ENCODE measurements around the gene PTRHD1.

PTRHD1 gene

DNA sequence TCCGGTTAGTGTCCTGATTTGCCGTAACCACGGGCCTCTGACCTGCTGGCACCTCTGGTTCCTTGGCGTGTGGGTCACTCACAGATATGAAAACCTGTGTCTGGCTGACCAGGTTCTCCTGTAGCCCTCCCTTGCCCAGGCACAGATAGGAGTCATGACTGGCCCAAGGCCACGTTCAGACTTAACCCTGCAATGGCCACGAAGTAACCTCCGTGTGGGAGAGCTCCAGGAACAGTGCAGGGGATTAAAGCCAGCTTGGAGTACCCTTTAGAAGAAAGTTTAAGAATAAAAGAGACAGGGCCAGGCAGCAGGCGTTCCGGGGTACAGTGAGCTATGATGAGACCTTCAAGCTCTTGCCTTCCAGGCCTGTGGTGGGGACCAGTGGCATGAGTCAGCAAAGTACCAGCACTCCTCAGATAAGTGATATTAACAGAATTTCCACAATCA is 25.6 kb upstream of the PTRHD1 start:
- TF ChIP-seq, protein P1, sequence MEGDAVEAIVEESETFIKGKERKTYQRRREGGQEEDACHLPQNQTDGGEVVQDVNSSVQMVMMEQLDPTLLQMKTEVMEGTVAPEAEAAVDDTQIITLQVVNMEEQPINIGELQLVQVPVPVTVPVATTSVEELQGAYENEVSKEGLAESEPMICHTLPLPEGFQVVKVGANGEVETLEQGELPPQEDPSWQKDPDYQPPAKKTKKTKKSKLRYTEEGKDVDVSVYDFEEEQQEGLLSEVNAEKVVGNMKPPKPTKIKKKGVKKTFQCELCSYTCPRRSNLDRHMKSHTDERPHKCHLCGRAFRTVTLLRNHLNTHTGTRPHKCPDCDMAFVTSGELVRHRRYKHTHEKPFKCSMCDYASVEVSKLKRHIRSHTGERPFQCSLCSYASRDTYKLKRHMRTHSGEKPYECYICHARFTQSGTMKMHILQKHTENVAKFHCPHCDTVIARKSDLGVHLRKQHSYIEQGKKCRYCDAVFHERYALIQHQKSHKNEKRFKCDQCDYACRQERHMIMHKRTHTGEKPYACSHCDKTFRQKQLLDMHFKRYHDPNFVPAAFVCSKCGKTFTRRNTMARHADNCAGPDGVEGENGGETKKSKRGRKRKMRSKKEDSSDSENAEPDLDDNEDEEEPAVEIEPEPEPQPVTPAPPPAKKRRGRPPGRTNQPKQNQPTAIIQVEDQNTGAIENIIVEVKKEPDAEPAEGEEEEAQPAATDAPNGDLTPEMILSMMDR (IDR thresholded peaks at IDR 0.05; ENCODE audit: control insufficient read depth, extremely low read depth, insufficient read depth): no peak
- DNase-seq (ENCODE audit: low read depth): no peak
- H3K4me3 ChIP-seq (ENCODE audit: low read depth, low read length): no peak overlapping the region

GRCh38 chr2:24816884-24817283 is 23.7 kb upstream of the PTRHD1 start:
- no peak overlapping the region for H3K4me3 ChIP-seq (ENCODE audit: low read depth, low read length)
- no peak for DNase-seq (ENCODE audit: low read depth)
- TF ChIP-seq, protein P1 (IDR thresholded peaks at IDR 0.05; ENCODE audit: control insufficient read depth, extremely low read depth, insufficient read depth): no peak

DNA sequence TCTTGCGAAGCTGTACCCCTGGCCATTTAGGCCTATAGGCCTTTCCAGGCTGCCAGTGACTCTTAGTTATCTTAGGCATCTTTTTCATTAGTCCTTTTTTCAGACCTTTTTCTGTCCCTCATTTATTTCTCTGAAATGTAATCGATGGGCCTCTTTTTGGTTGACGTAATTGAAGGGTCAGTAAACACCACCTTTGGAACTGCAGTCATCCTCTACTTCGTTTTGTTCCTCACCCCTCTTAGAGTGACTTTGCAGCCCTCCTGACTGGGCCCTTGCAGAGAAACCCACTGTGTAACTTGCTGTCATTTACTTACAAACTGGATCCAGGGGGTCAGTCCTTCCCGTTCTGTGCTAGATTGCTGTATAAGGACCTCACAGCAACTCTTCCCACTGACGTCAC is 23.2 kb upstream of the PTRHD1 start:
- H3K4me3 ChIP-seq (ENCODE audit: low read depth, low read length): no peak overlapping the region
- DNase-seq (ENCODE audit: low read depth): no peak
- TF ChIP-seq, protein P1 (IDR thresholded peaks at IDR 0.05; ENCODE audit: control insufficient read depth, extremely low read depth, insufficient read depth): no peak

DNA sequence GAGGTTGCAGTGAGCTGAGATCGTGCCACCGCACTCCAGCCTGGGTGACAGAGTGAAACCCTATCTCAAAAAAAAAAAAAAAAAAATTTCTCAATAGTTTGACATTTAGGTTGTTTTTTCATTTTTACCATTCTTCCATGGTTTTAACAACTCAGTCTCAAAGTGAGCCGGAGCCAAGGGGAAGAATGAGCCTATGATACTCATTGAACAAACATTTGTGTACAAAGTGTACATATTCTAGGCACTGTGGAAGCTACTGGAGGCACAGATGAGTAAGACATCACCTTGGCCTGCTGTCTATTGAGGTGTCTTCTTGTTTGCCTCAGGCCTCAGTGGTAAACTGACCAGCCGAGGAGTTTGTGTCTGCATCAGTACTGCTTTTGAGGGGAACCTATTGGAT is 22.0 kb upstream of the PTRHD1 start:
- no peak for DNase-seq (ENCODE audit: low read depth)
- no peak overlapping the region for H3K4me3 ChIP-seq (ENCODE audit: low read depth, low read length)
- TF ChIP-seq, protein P1 (IDR thresholded peaks at IDR 0.05; ENCODE audit: control insufficient read depth, extremely low read depth, insufficient read depth): no peak

DNA sequence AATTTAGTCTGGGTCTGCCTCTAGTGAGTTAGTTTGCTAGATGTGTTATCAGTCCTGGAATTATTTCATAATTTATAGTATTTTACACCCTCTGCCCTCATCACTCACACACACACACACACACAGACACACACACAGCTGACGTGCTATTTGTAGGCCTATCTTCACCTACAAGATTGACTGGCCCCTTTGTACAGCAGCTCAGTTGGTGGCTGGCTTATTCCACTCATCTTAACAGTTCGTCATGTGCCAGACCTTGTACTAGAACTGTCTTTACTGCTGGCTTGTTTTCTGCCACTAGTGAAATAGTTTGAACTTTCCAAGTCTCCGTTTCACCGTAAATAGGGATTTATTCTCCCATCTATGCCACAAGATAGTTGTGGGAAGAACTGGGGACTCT is 21.3 kb upstream of the PTRHD1 start:
- DNase-seq (ENCODE audit: low read depth): no peak
- TF ChIP-seq, protein P1 (IDR thresholded peaks at IDR 0.05; ENCODE audit: control insufficient read depth, extremely low read depth, insufficient read depth): no peak
- H3K4me3 ChIP-seq (ENCODE audit: low read depth, low read length): no peak overlapping the region

- TF ChIP-seq, protein P1 (IDR thresholded peaks at IDR 0.05; ENCODE audit: control insufficient read depth, extremely low read depth, insufficient read depth): no peak
- H3K4me3 ChIP-seq (ENCODE audit: low read depth, low read length): no peak overlapping the region
- DNase-seq (ENCODE audit: low read depth): no peak
Measured at GRCh38 chr2:24813691-24814137, 20.5 kb upstream of the PTRHD1 start.

GRCh38 chr2:24809316-24810007 is 16.3 kb upstream of the PTRHD1 start:
- TF ChIP-seq, protein P1 (IDR thresholded peaks at IDR 0.05; ENCODE audit: control insufficient read depth, extremely low read depth, insufficient read depth): no peak
- no peak for DNase-seq (ENCODE audit: low read depth)
- H3K4me3 ChIP-seq (ENCODE audit: low read depth, low read length): no peak overlapping the region
